PC-9 (cell line): ENCODE data around the gene TRAM2. TPM values are rescaled to one million over a fixed set of nuclear protein-coding genes. Genes with fewer than 3 reads are reported as not detected.
A peak's percentile ranks its signal among the peaks of the same experiment; 100 is the strongest.

Source experiments
- BruUV-seq: library from RNA; stranded (reverse); fragments of 400-500 nt; replicated peaks from 2 replicates; lab custom pipeline; 2021; lab: Mats Ljungman, UMichigan
- CTCF ChIA-PET: fragments of 300-600 bp; sonication (Branson Sonifier 250); formaldehyde crosslinking; loops from one replicate; lab custom pipeline; 2022; ENCODE audit warnings: antibody characterized with exemption; lab: Charles Lee
- POLR2A ChIA-PET: fragments of 300-600 bp; sonication (Branson Sonifier 250); formaldehyde crosslinking; loops from one replicate; lab custom pipeline; 2022; ENCODE audit warnings: antibody characterized with exemption; ENCODE audit not compliant: unreplicated experiment; lab: Charles Lee
- DNase-seq, 2 experiments: peaks; one replicate each; pipeline versions ENCODE4 v3.0.0 to v3.0.0-alpha.2; 2015 to 2022; ENCODE audit warnings: mixed read lengths in 1 of 2
- H2AFZ ChIP-seq: fragments of 200-600 bp; sonication (generic); 2 replicates; pipeline ENCODE4 v1.8.1; 2017; ENCODE audit warnings: antibody characterized with exemption
- H3F3A ChIP-seq: fragments of 200-600 bp; sonication (generic); 2 replicates; pipeline ENCODE4 v1.8.1; 2017; ENCODE audit warnings: antibody characterized with exemption, mild to moderate bottlenecking, low read depth; ENCODE audit not compliant: insufficient read depth
- H3K27ac ChIP-seq: fragments of 200-600 bp; sonication (generic); 2 replicates; pipeline ENCODE4 v1.6.1; 2016; ENCODE audit warnings: mixed run types
- H3K27me3 ChIP-seq: fragments of 200-600 bp; sonication (generic); 2 replicates; pipeline ENCODE4 v1.6.1; 2016; ENCODE audit warnings: low read depth, mixed run types; ENCODE audit not compliant: insufficient read depth
- H3K36me3 ChIP-seq: fragments of 200-600 bp; sonication (generic); 2 replicates; pipeline ENCODE4 v1.6.1; 2016; ENCODE audit warnings: low read depth, mixed run types
- H3K4me1 ChIP-seq: fragments of 200-600 bp; sonication (generic); replicated peaks from 2 replicates; pipeline ENCODE4 v1.6.1; 2016; ENCODE audit warnings: mixed run types; ENCODE audit not compliant: insufficient read depth
- H3K4me2 ChIP-seq: fragments of 200-600 bp; sonication (generic); 2 replicates; pipeline ENCODE4 v1.6.1; 2017; ENCODE audit warnings: mixed run types
- H3K4me3 ChIP-seq: fragments of 200-600 bp; sonication (generic); 2 replicates; pipeline ENCODE4 v1.6.1; 2016; ENCODE audit warnings: mixed run types
- H3K79me2 ChIP-seq: fragments of 200-600 bp; sonication (generic); 2 replicates; pipeline ENCODE4 v1.6.1; 2017; ENCODE audit warnings: low read depth, mixed run types
- H3K9me2 ChIP-seq: fragments of 200-600 bp; sonication (generic); 2 replicates; pipeline ENCODE4 v1.8.1; 2017; ENCODE audit warnings: mild to moderate bottlenecking; ENCODE audit not compliant: insufficient read depth
- H3K9me3 ChIP-seq: fragments of 200-600 bp; sonication (generic); 2 replicates; pipeline ENCODE4 v1.8.1; 2016; ENCODE audit warnings: low read depth; ENCODE audit not compliant: insufficient read depth
- H4K20me1 ChIP-seq: fragments of 200-600 bp; sonication (generic); 2 replicates; pipeline ENCODE4 v1.8.1; 2017; ENCODE audit not compliant: insufficient read depth
- CTCF ChIP-seq: fragments of 200-600 bp; sonication (generic); conservative IDR thresholded peaks from 2 replicates; pipeline ENCODE4 v1.6.1; 2017; ENCODE audit warnings: mixed run types, antibody characterized with exemption, mild to moderate bottlenecking, moderate library complexity
- EZH2 ChIP-seq: fragments of 200-600 bp; sonication (generic); IDR thresholded peaks from 2 replicates; pipeline ENCODE4 v1.8.0; 2017; ENCODE audit warnings: antibody characterized with exemption, low read depth
- intact Hi-C: fragments of 100-400 bp; cut with micrococcal nuclease; formaldehyde crosslinking; loops from one replicate; pipeline ENCODE4 v1.10.0; 2022; ENCODE audit not compliant: unreplicated experiment
- total RNA-seq: library from RNA; stranded (reverse); gene quantifications from 2 replicates; pipeline ENCODE4 v1.2.3, GENCODE V29; 2021

The TRAM2 gene
- total RNA-seq, 1 experiment from 2014 or later, result 40.9 TPM

- Histone ChIP-seq H3K36me3 (no peaks in the 10 kb centered on the region), H3K9me2 (no peaks in the 10 kb centered on the region), H3K27me3 (no peaks in the 10 kb centered on the region), H3K79me2 (no peaks in the 10 kb centered on the region), H3K4me3 (no peak overlapping the region), H3K9me3 (no peaks in the 10 kb centered on the region), H3K4me1 (peaks cover 25% of the 10 kb centered on the region), H3K4me2 (no peak overlapping the region), H2AFZ (no peak overlapping the region), H3F3A (peaks cover 21% of the 10 kb centered on the region; the same call in 1 of the 2 replicates), H4K20me1 (no peaks in the 10 kb centered on the region), H3K27ac (no peak overlapping the region)
- no peak for DNase-seq
- TF ChIP-seq CTCF, result no peak
- TF ChIP-seq EZH2, result no peak
- POLR2A ChIA-PET, result no interaction called here
- no TSS peak for BruUV-seq
- CTCF ChIA-PET, result no interaction called here
- intact Hi-C loops, result loop anchor here (2.0 kb wide), 1 partner anchor 17 kb away; no protein-coding TSS in a partner anchor
Measured at GRCh38 chr6:52522151-52522626, 54.7 kb downstream of the TRAM2 start.

GRCh38 chr6:52519618-52520017, 57.2 kb downstream of the TRAM2 start:
- CTCF ChIA-PET, result no interaction called here
- TF ChIP-seq CTCF (no peak), EZH2 (no peak)
- Histone ChIP-seq H3F3A (peaks cover 21% of the 10 kb centered on the region; the same call in 1 of the 2 replicates), H3K27ac (no peak overlapping the region), H3K36me3 (no peaks in the 10 kb centered on the region), H3K4me1 (peaks cover 42% of the 10 kb centered on the region), H3K9me3 (no peaks in the 10 kb centered on the region), H3K4me3 (no peak overlapping the region), H2AFZ (no peak overlapping the region), H3K9me2 (no peaks in the 10 kb centered on the region), H3K4me2 (no peak overlapping the region), H3K27me3 (no peaks in the 10 kb centered on the region), H3K79me2 (no peaks in the 10 kb centered on the region), H4K20me1 (no peaks in the 10 kb centered on the region)
- BruUV-seq, result no TSS peak
- POLR2A ChIA-PET, result no interaction called here
- DNase-seq, result no peak
- intact Hi-C loops, result no loop called here

- H3K27me3 ChIP-seq, result no peaks in the 10 kb centered on the region
- H3F3A ChIP-seq, result peaks cover 21% of the 10 kb centered on the region; the same call in 1 of the 2 replicates
- H3K79me2 ChIP-seq, result no peaks in the 10 kb centered on the region
- POLR2A ChIA-PET, result no interaction called here
- H3K4me1 ChIP-seq, result peaks cover 46% of the 10 kb centered on the region
- no peak overlapping the region for H3K4me3 ChIP-seq
- H3K9me2 ChIP-seq, result no peaks in the 10 kb centered on the region
- H3K27ac ChIP-seq, result peak overlapping the region; percentile 42; the same call in 1 of the 2 replicates
- no peaks in the 10 kb centered on the region for H3K9me3 ChIP-seq
- H4K20me1 ChIP-seq, result no peaks in the 10 kb centered on the region
- no peak overlapping the region for H2AFZ ChIP-seq
- CTCF ChIA-PET, result no interaction called here
- peak overlapping the region; percentile 55 for H3K4me2 ChIP-seq
- no peak for TF ChIP-seq EZH2
- H3K36me3 ChIP-seq, result no peaks in the 10 kb centered on the region
- BruUV-seq, result no TSS peak
- intact Hi-C loops, result no loop called here
- DNase-seq, result no peak
Measured at GRCh38 chr6:52518279-52518945, 58.4 kb downstream of the TRAM2 start.
